Common myeloid progenitor, CD34-positive (primary cell): Measurements from ENCODE around the gene DLGAP4.

ENCODE experiments used
- CTCF ChIA-PET: fragments of 350-600 bp; sonication (Branson Sonifier 250); formaldehyde crosslinking; loops from one replicate; lab custom pipeline; 2021; ENCODE audit warnings: antibody characterized with exemption; lab: Charles Lee
- POLR2A ChIA-PET: fragments of 350-600 bp; sonication (Branson Sonifier 250); formaldehyde crosslinking; loops from one replicate; lab custom pipeline; 2021; ENCODE audit warnings: antibody characterized with exemption; lab: Charles Lee
- DNase-seq, 3 donors: peaks; one replicate each; pipeline versions ENCODE4 v3.0.0 to v3.0.0-alpha.2; 2013
- H3K27ac ChIP-seq, 2 experiments: 1 replicate in 1 of 2; 2 replicates in 1 of 2; pipeline ENCODE4 v1.7.0; 2013; ENCODE audit warnings: inconsistent platforms in 2 of 2, low read length in 2 of 2, mild to moderate bottlenecking in 2 of 2, low read depth in 1 of 2, moderate library complexity in 1 of 2; ENCODE audit not compliant: severe bottlenecking in 2 of 2, insufficient read depth in 1 of 2, poor library complexity in 1 of 2
- H3K27me3 ChIP-seq, 5 experiments: replicated peaks in 2 of 5; 1 replicate in 3 of 5; 2 replicates in 2 of 5; pipeline versions ENCODE4 v1.6.1 to v1.7.0; 2013; ENCODE audit warnings: low read length in 4 of 5, mild to moderate bottlenecking in 2 of 5, moderate library complexity in 2 of 5, inconsistent platforms in 1 of 5; ENCODE audit not compliant: insufficient read depth in 5 of 5, control insufficient read depth in 4 of 5
- H3K36me3 ChIP-seq, 4 experiments: 1 replicate in 2 of 4; 2 replicates in 2 of 4; pipeline versions ENCODE4 v1.6.1 to v1.7.0; 2013; ENCODE audit warnings: low read length in 3 of 4, control low read depth in 1 of 4, mild to moderate bottlenecking in 1 of 4; ENCODE audit not compliant: control insufficient read depth in 4 of 4, insufficient read depth in 4 of 4
- H3K4me1 ChIP-seq, 4 experiments: 1 replicate in 3 of 4; 2 replicates in 1 of 4; pipeline versions ENCODE4 v1.6.1 to v1.7.1; 2013; ENCODE audit warnings: low read length in 3 of 4, mild to moderate bottlenecking in 3 of 4, control low read depth in 1 of 4, inconsistent platforms in 1 of 4, moderate library complexity in 1 of 4; ENCODE audit not compliant: control insufficient read depth in 4 of 4, insufficient read depth in 4 of 4; ENCODE audit errors: control extremely low read depth in 1 of 4
- H3K4me3 ChIP-seq, 7 experiments: 1 replicate in 4 of 7; 2 replicates in 3 of 7; pipeline versions ENCODE4 v1.5.1 to v1.7.0; 2013; ENCODE audit warnings: mild to moderate bottlenecking in 7 of 7, low read length in 6 of 7, moderate library complexity in 6 of 7, inconsistent platforms in 2 of 7, low read depth in 2 of 7, control low read depth in 1 of 7; ENCODE audit not compliant: insufficient read depth in 4 of 7, control insufficient read depth in 1 of 7; ENCODE audit errors: extremely low read depth in 1 of 7
- H3K9me3 ChIP-seq, 5 experiments: 1 replicate in 4 of 5; 2 replicates in 1 of 5; pipeline versions ENCODE4 v1.6.1 to v1.7.1; 2013; ENCODE audit warnings: low read length in 4 of 5, mild to moderate bottlenecking in 2 of 5, inconsistent platforms in 1 of 5, low read depth in 1 of 5, moderate library complexity in 1 of 5; ENCODE audit not compliant: control insufficient read depth in 4 of 5, insufficient read depth in 2 of 5; ENCODE audit errors: control extremely low read depth in 1 of 5
- WGBS: methylation state at CpG from one replicate; pipeline ENCODE4 v1.1.5; 2013; ENCODE audit not compliant: insufficient coverage; 5-methylcytosine and 5-hydroxymethylcytosine counted together

Gene DLGAP4

GRCh38 chr20:36310215-36310981, 4.3 kb downstream of the DLGAP4 start:
- peaks cover 0 to 77% (median 31%) of the 10 kb centered on the region in 5 experiments for H3K27me3 ChIP-seq
- DNase-seq = no peak
- H3K9me3 ChIP-seq = no peaks in the 10 kb centered on the region
- H3K4me3 ChIP-seq = no peak overlapping the region
- ChIA-PET CTCF (no interaction called here), POLR2A (no interaction called here)
- no peak overlapping the region for H3K27ac ChIP-seq
- peaks cover 0 to 14% (median 9%) of the 10 kb centered on the region in 4 experiments for H3K4me1 ChIP-seq
- 72% methylated on average over 6 of the region's 8 CpGs for WGBS
- no peaks in the 10 kb centered on the region for H3K36me3 ChIP-seq

GRCh38 chr20:36311141-36311853, 5.2 kb downstream of the DLGAP4 start:
- H3K4me3 ChIP-seq = no peak overlapping the region
- 74% methylated on average over 13 of the region's 17 CpGs for WGBS
- H3K9me3 ChIP-seq = no peaks in the 10 kb centered on the region
- peaks cover 0 to 9% (median 7%) of the 10 kb centered on the region in 4 experiments for H3K4me1 ChIP-seq
- ChIA-PET CTCF (no interaction called here), POLR2A (no interaction called here)
- peaks cover 0 to 70% (median 28%) of the 10 kb centered on the region in 5 experiments for H3K27me3 ChIP-seq
- DNase-seq = no peak
- H3K27ac ChIP-seq = no peak overlapping the region
- H3K36me3 ChIP-seq = no peaks in the 10 kb centered on the region

- Histone ChIP-seq H3K9me3 (no peaks in the 10 kb centered on the region), H3K27ac (no peak overlapping the region), H3K4me3 (no peak overlapping the region), H3K36me3 (no peaks in the 10 kb centered on the region), H3K27me3 (peaks cover 0 to 62% (median 28%) of the 10 kb centered on the region in 5 experiments), H3K4me1 (peaks cover 0 to under 1% (median under 1%) of the 10 kb centered on the region in 4 experiments)
- POLR2A ChIA-PET = no interaction called here
- CTCF ChIA-PET = no interaction called here
- no peak for DNase-seq
- 80% methylated on average over 21 of the region's 22 CpGs for WGBS
Observed at GRCh38 chr20:36311854-36312723, 6.0 kb downstream of the DLGAP4 start.

GRCh38 chr20:36312724-36313441, 6.7 kb downstream of the DLGAP4 start:
- H3K9me3 ChIP-seq = no peaks in the 10 kb centered on the region
- ChIA-PET POLR2A (no interaction called here), CTCF (no interaction called here)
- H3K36me3 ChIP-seq = no peaks in the 10 kb centered on the region
- H3K4me1 ChIP-seq = no peaks in the 10 kb centered on the region
- H3K27ac ChIP-seq = no peak overlapping the region
- 50% methylated on average over 8 of the region's 14 CpGs for WGBS
- peaks cover 0 to 54% (median 22%) of the 10 kb centered on the region in 5 experiments for H3K27me3 ChIP-seq
- DNase-seq = no peak
- no peak overlapping the region for H3K4me3 ChIP-seq

- no peak for DNase-seq
- Histone ChIP-seq H3K36me3 (no peaks in the 10 kb centered on the region), H3K4me1 (no peaks in the 10 kb centered on the region), H3K4me3 (no peak overlapping the region), H3K27me3 (peaks cover 0 to 48% (median 17%) of the 10 kb centered on the region in 5 experiments), H3K9me3 (no peaks in the 10 kb centered on the region), H3K27ac (no peak overlapping the region)
- ChIA-PET CTCF (no interaction called here), POLR2A (no interaction called here)
- WGBS = 87% methylated on average over 3 of the region's 3 CpGs
Observed at GRCh38 chr20:36313476-36313875, 7.3 kb downstream of the DLGAP4 start.

GRCh38 chr20:36313926-36314325, 7.8 kb downstream of the DLGAP4 start:
- H3K4me1 ChIP-seq = no peaks in the 10 kb centered on the region
- no peak overlapping the region for H3K4me3 ChIP-seq
- no peak overlapping the region for H3K27ac ChIP-seq
- H3K27me3 ChIP-seq = peaks cover 0 to 45% (median 13%) of the 10 kb centered on the region in 5 experiments
- no peak for DNase-seq
- POLR2A ChIA-PET = no interaction called here
- H3K36me3 ChIP-seq = no peaks in the 10 kb centered on the region
- no peaks in the 10 kb centered on the region for H3K9me3 ChIP-seq
- 83% methylated on average over 4 of the region's 11 CpGs for WGBS
- CTCF ChIA-PET = no interaction called here
